ENCODE measurements around the gene ZFPM1.

DNA sequence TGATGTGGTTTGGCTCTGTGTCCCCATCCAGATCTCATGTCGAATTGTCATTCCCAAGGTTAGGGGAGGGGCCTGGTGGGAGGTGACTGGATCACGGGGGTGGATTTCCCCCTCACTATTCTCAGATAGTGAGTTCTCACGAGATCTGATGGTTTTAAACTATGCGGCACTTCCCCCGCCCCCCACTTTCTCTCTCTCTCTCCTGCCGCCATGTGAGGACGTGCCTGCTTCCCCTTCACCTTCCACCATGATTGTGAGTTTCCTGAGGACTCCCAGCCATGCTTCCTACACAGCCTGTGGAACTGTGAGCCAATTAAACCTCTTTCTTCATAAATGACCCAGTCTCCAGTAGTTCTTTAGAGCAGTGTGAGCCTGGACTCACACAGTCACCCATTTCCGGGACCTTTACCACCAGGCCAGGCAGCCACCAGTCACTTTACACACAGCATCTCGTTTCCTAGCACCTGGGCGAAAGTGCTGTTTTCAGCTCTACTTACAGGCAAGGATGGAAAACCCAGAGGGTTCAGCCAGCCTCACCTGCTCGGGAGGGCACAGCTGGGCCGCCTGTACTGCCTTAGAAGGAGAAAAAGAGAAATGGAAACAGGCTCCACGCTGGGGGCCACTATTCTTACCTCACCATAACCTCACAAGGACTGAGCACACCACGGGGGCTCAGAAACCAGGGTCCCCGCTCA is 103.4 kb downstream of the ZFPM1 start:
- TF ChIP-seq, protein P1, sequence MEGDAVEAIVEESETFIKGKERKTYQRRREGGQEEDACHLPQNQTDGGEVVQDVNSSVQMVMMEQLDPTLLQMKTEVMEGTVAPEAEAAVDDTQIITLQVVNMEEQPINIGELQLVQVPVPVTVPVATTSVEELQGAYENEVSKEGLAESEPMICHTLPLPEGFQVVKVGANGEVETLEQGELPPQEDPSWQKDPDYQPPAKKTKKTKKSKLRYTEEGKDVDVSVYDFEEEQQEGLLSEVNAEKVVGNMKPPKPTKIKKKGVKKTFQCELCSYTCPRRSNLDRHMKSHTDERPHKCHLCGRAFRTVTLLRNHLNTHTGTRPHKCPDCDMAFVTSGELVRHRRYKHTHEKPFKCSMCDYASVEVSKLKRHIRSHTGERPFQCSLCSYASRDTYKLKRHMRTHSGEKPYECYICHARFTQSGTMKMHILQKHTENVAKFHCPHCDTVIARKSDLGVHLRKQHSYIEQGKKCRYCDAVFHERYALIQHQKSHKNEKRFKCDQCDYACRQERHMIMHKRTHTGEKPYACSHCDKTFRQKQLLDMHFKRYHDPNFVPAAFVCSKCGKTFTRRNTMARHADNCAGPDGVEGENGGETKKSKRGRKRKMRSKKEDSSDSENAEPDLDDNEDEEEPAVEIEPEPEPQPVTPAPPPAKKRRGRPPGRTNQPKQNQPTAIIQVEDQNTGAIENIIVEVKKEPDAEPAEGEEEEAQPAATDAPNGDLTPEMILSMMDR (IDR thresholded peaks at IDR 0.05 in 2 of 3, conservative IDR thresholded peaks at IDR 0.05 in 1 of 3; ENCODE audit: borderline replicate concordance in 1 of 3, insufficient read depth in 1 of 3, low read depth in 2 of 3, low read length in 2 of 3): no peak
- TF ChIP-seq POLR2AphosphoS5 (IDR thresholded peaks at IDR 0.05; ENCODE audit: low read depth, low read length) (no peak), POLR2A (IDR thresholded peaks at IDR 0.05; ENCODE audit: borderline replicate concordance, extremely low read depth, insufficient read depth, insufficient read length) (no peak), EZH2 (IDR thresholded peaks at IDR 0.05) (no peak), YY1 (IDR thresholded peaks at IDR 0.05; ENCODE audit: extremely low read depth, insufficient replicate concordance, low read depth, low read length) (no peak), EZH2phosphoT487 (IDR thresholded peaks at IDR 0.05; ENCODE audit: borderline replicate concordance) (no peak), RAD21 (IDR thresholded peaks at IDR 0.05; ENCODE audit: low read depth) (no peak)
- TF ChIP-seq, protein P2, sequence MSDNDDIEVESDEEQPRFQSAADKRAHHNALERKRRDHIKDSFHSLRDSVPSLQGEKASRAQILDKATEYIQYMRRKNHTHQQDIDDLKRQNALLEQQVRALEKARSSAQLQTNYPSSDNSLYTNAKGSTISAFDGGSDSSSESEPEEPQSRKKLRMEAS (IDR thresholded peaks at IDR 0.05): no peak

All from HCT116 (cell line).